AG08395 (cell line): Measurements from ENCODE around the gene MTM1.

Source experiments
- DNase-seq: peaks from one replicate; pipeline ENCODE4 v3.0.0; 2012; ENCODE audit warnings: mixed read lengths, low spot score

Gene MTM1

DNA sequence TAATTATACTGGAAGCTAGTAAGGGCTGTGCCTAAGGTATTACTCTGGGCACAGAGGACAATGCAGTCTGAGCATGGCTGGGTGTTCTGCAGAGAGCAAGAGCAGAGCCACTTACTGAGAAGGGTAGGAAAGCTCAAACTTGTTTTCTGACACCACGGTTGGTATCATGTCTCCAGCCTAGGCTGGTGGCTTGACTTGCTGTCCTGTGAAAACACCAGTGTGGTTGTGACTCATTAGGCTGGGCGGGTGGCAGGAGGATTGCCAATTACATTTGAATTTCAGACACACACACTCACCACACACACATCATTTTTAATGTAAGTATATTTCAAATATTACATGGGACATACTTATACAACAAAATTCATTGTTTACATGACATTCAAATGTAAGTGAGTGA is 19.7 kb upstream of the MTM1 start:
- peak; percentile 41 for DNase-seq

DNA sequence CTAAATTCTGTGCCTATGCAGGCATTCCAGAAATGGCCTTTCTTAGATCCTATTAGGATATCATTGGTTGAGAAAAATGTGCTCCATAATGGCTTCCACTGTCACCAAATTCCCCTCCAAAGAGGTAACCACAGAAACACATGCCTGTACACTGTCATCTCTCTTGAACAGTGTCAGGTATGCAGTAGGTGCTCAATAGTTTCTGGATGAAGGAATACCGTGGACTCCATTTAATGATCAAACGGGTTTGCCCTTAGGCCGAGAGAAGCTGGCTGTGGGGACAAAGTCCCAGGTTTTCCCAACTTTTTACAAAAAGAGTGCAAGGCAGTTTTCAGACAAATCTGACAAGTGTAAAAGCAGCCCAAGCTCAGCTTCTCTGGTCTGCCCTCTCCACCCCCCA is 16.5 kb upstream of the MTM1 start:
- DNase-seq, result no peak

DNA sequence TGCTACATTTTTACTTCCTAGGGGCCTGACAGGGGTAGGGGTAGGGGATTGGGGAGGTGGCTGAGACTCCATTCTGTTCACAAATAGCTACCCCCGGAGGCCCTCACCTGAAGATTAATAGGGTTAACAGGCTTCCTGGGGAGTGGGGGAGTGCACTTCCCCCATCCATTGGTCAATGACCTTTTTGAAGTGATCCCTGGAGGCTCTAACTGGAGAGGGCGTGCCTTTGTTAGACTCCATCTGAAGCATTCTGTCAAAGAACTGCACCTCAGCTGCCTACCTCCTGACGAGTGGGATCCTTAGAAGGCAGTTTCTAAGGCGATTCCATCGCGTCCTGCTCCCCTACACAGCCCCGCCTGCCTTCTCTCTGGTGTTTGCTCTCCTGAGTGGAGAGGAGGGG is 10.0 kb upstream of the MTM1 start:
- no peak for DNase-seq

DNA sequence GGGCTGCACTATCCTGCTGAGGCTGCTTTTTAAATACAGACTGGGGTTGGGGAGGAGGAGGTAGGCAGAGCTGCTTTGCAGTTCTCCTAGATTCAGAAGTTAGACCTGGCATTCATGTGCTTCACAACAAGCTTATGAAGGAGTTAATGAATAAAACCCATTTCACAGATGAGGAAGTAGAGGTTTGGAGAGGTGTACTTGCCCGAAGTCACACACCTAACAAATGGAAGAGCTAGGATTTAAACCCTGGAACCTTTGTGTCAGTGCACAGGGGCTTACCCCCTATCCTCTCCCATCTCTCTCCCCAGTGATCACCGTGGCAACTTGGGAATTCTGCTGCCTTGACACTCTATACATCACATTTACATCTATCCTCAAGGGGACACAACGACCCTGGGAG is 3.6 kb upstream of the MTM1 start:
- no peak for DNase-seq

DNA sequence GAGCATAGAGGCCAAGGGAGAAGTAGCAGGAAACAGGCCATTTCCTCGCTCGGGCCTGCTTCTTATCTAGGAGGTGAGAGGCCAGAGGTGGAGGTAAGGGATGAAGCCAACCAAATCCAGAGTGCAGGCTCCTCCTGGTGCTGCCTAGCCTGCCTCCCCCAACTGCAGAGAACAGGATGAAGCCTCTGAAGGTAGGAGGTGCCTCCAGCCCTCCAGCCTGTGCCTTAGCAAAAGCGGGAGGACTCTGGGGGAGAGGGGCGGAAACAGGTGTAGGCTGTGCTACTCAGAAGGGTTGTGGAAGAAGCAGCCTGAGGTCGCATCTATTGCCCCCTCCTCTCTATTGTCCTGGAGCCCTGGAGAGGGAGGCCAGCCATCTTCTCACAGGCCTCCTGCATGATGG is 2.9 kb upstream of the MTM1 start:
- no peak for DNase-seq

DNA sequence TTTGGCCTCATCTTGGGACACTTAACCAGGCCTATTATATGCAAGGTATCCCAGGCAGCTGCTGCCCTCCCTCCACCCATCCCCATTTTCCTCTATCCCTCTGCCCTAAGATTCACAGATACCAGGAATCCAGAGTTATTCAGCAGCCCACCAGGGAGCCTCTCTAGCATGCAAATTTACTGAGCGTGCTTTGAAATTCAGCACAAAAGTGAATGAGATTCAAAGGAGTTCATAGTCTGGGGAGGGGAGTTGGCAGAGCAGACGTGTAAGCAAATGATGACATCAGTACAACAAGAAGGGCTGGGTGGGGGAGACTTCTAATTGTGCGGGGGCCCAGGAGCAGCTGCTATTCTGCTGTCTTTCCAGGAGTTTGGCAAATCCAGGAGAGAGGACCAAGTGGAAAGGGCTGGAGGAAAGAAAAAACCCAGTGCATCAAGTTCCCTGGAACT is 1.7 kb upstream of the MTM1 start:
- DNase-seq, result no peak

DNA sequence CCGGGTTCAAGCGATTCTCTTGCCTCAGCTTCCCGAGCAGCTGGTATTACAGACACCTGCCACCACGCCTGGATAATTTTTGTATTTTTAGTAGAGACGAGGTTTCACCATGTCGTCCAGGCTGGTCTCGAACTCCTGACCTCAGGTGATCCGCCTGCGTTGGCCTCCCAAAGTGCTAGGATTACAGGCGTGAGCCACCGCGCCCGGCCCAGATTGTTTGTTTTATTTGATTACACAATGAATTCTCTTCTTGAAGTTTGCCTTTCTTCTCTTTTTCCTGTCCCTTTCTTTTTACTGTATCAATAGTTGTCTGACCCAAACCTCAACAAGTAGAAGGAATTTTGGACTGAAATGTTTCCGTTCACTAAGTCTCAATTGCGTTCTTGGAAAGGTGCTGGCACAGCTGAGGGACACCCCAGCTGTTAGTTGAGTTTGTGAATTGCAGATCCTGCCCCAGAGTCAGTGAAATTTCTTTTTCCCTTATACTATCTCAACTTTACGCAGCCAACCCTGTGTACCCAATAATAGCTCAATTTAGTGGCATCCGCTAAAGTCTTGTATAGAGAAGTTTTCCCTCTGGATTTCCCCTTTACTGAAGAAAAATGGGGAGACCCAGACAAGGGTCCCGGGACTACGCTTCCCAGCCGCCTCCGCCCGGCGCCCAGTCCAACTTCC is 639 bp upstream of the MTM1 start:
- DNase-seq, result no peak

DNA sequence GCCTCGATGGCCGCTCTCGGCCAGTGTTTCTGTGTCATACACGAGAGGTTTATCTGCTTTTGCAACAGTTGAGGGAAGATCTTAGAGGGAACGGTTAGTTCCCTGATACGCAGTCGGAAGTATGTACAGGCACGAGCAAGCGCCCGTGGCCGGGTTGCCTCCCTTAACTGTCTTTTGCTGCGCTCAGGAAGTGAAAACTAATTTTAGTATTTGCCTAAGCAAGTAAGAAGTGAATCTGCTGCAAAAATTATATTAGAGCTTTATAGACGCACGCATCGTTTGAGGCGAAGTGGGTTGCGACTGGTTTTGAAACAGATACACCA is 695 bp downstream of the MTM1 start:
- no peak for DNase-seq

DNA sequence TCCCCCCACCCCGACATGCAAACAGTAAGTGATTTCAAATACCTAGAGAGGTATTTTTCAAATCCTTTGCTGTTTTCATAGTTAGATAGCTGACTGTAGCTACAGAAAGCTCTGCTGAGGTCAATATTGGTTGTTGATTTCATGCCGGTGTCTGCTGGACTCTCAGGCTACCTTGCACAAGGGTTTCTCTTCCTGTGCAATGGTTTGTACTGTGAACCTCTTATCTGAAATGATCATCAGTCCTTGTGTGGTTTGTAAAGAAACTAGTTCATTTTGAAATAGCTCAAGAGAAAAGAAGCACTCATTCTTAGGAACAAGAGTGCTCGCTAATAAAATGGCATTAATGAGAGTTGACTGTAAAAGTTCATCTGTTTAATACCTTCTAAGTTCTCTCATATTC is 2.1 kb downstream of the MTM1 start:
- no peak for DNase-seq

DNA sequence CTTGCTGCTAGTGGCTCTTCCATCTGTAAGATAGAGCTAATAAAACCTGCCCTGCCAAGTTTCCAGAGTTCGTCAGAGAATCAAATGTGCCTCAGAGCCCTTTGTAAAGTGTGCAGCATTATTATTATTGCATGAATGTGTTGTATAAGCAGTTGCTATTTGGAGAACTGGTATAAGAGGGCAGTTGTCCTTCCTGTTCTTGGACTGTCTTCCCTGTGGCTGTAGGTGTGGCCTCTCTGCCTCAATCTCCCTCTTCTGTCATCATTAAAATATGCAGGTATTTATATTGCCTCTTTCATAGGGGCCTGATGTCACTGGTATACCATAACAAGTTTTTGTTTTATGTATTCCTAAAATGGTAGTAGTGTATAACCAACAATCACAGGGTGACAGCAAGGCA is 3.8 kb downstream of the MTM1 start:
- no peak for DNase-seq

DNA sequence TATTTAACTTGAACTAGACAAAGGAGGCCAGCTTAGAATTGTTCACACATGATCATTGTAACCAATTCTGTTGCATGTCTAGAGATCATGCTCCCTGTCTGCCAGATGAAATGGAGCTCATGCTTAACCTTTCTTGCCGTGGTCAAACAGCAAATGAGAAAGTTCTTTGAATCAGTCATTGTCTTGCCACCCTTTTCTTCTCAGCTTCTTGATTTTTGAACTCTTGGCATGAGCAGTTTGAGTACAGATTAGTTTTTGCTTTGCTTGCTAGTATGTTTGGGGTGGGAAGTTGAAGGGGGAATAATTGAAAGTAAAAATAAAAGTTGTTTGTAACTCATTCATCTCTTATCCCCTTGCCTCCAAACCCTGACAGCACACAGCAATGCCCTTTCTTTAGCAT is 4.7 kb downstream of the MTM1 start:
- DNase-seq, result no peak

DNA sequence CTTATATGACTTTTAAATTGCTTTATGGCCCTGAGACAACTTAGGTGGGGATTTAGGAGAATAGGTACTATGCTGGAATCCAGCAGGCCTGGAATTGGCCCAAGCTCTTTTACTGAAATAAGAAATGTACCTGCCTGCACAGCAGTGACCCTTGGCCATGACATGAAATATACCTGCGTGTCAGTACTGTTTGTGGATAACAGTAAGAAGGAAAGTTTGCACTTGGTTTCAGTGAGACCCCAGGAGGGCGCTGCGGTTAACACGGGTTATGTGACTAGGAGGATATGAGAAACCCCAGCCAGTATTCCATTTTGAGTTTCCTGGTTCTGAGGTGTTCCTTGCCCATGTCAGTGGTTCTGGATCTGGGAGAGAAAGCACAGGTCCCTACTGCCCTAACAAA is 5.3 kb downstream of the MTM1 start:
- no peak for DNase-seq

DNA sequence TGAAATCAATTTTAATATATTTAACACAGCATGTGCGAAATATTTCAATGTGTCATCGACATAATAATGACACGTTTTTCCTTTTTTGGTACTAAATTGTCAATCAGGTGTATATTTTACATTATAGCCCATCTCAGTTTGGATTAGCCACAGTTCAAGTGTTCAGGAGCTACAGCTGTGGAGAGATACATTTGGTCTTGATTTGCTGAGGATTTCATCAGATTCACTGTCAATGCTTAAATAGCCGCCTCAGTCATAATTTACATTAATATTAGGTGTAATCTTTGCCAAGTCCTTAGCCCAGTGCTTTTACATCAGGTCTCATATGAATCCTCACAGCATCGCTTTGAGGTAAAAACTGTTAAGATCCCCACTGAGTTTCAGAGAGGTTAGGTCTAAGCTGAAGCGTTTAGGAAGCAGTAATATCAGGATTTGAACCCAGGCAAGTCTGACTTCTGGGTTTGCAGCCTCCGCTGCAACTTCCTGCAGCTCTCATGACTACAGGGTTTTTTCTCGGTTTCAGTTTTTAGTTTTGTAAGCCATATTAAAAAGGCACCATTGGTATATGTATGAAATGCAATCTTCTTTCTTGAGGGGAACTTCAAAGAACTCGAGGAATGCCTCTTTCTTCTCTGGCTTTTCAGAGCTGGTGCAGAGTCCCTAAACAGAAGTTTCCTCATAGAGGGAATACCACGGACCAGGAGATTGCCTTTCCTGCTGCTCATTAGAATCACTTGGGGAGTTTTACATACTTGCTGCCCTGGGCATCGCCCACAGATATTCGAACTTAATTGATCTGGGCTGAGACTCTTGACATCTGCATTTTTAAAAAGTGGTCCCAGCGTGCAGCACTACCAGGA is 6.4 kb downstream of the MTM1 start:
- DNase-seq, result no peak

DNA sequence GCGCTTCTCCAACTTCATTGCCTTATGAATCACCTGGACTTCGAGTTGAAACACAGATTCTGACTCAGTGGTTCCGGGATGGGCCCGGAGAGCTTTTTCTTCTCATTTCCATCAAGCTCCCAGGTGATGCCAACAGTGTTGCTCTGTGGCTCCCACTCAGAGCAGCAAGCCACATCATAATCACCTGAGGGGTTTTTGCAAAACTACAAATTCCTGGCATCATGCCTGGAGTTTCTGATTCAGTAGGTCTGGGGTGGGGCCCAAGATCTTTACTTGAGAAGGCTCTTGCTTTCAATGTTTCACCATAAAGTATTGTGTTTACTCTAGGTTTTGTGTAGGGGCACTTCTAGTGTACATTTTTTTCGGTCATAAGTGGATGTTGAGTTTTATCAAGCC is 7.0 kb downstream of the MTM1 start:
- no peak for DNase-seq

DNA sequence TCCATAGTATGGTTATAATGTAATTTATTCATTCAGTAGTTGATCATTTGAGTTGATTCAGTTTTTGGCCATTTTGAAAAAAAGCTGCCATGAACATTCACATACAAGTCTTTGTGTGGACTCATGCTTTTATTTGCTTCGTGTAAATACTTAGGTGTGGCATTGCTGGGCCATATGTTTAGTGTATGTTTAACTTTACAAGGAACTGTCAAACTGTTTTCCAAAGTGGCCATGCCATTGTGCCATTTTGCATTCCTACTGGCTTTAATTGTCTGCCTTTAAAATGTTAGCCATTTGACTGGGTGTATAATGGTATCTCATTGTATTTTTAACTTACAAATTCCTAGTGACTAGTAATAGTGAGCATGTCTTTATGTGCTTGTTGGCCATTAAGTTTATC is 8.8 kb downstream of the MTM1 start:
- no peak for DNase-seq

DNA sequence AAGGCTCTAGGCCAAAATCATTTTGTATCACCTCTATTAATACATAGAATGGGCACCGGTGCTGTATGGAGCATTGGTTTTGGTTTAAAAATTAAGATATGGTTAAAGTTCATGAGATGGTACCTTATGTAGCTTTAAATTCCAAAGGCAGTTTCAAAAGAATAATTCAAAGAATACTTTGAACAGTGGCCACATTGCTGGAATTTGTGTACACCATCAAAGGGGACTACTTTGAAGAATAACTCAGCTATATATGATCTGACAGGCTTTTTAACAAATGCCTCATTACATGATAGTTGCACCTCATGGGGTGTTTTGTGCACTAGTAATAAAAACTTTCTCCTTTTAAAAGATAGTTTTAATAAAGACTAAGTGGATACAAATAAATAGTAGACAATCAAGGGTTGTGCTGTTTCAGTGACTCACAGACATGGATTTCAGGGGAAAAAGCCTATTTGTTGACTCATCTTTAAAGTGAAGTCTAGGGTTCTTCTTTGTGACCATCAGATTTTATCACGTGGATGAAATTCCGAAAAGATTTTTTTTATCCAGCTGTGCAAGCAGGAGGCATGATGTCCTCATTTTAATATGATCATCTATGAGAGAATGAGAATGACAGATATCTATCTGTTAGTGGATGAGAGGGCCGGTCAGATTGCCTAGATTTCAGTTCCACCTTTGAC is 12.8 kb downstream of the MTM1 start:
- DNase-seq, result peak; percentile 55

DNA sequence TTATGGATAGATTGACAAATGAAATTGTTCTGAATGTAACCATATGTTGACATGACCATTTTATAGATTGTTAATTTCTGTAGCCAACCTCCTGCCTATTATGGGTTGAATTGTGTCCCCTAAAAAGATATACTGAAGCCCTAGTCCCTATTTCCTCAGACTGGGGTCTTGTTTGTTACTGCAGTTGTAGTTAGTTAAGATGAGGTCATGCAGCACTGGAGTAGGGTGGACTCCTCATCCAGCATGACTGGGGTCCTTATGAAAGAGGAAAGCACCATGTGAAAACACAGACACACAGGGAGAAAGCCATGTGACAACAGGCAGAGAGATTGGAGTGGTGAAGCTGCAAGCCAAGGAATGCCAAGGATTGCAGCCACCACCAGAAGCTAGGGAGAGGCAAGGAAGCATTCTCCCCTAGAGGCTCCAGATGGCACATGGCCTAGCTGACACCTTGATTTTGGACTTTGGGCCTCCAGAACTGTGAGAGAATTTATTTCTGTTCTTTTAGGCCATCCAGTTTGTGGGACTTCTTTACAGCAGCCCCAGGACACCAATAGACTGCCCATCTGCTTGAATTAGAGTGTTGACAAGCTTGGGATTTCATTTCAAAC is 14.0 kb downstream of the MTM1 start:
- no peak for DNase-seq

DNA sequence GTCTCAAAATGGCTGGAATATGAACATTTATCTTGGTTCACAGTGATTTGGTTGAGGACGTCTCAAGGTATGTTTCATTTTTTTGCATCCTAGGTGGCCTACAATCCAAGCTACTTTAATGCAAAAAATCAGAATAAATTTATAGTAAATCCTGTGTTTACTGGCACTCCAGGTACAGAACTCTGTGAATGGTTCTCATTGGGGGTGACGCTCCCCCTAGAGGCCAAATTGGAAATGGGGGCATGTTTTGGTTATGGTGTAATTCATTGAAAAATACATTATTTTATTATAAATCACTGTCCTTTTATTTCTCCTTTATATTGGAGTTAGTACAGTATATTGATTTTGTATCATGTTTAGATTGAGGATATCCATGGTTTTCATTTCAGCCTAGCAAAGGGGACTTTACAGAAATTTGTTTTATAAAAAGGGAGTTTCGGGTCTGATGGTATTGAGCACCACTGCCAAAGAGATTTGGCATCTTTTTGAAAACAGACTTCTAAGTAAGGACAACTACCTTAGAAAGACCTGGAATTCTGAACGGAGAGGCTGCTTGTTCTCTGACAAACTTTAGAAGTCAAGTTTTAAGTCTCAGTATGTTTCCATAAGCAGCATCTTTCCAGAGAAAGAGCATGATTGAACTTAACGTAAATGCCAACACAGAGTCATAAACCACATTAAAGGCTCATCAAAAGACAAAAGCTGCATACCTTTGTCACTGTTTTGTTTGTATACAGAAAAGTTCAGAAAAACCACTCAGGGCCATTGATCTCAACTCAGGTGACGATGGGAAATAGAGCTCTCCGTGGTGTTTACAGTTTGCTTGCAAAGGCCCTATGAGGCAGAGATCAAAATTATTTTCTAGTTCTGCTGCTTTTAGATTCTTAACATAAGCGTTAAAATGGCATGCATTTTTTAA is 19.4 kb downstream of the MTM1 start:
- DNase-seq, result peak; percentile 12

DNA sequence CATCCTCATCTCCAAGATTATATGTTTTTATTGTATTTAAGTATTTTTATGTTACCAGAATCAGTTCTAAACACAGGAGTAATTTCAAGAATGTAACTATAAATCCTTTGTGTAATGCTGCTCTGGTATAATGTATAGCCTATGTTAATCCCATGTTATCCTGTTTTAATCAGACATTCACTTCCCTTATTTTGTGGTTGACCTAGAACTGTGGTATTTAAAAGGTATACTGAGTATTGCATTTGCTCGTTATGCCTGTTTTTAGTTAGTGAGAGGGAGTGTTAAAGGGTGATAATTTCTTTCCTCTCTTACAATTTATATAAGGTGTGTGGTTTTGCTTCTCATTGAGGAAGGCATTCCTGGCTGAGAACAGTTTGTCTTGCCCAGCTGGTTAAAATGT is 26.2 kb downstream of the MTM1 start:
- no peak for DNase-seq

DNA sequence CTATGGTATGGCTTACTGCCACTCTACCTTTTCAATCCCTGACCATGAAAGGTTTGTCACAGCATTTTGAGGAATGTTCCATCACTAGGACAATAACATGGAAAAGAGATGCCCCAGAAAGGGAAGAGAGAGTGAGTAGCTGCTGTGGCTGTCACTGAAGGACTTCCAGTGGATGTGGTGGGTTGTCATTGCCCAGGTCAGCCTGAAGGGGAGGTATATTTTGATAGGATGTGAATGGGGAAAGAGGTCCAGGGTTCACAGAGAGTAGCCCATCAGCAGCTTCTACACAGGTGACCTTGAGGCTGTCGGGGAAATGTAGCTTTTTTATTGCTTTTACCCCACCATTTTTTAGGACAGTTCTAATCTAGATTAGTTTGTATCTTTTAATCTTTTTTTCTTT is 30.8 kb downstream of the MTM1 start:
- no peak for DNase-seq

DNA sequence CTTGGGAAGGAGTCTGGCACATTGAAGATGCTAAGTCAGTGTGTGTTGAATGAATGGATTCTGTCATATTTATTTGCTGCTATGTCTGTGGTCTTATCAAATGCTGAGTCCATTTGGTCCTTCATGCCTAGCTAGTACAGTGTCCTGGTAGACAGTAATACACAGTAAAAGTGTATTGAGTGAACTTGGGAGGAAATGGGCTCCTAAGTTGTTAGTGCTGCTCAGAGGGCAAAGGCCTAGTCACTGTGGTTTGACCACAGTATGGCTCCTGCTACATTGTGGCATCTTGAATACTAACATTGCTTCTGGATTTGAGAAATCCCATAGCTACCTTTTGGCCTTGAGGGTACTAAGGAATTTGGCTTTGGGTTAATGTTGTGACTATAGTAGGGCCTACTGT is 33.9 kb downstream of the MTM1 start:
- DNase-seq, result no peak

DNA sequence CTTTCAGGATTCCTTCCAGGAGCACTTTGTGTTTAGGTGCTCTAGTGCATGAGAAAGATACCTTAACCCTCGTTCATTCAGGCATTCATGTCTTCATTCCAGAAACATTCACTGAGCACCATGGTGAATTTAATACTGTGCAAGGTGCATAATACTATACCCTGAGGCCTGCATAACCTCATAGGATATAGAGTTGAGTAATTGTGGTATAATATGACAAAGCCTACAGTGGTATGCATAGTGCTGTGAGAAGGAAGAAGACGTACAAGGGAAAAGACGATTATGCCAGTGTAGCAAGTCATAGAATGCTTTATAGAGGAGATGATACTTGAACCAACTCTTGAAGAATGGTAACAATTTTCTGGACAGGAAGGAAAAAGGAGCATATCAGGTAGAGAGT is 34.3 kb downstream of the MTM1 start:
- no peak for DNase-seq
